Coronary artery (tissue), 2 donors: ENCODE measurements around the gene PITPNM3.

Source experiments
- DNase-seq: peaks from one replicate; pipeline ENCODE4 v3.0.0-alpha.2; 2017; ENCODE audit warnings: low spot score
- H3K27ac ChIP-seq, 2 donors: fragments of 200-600 bp; sonication (generic); one replicate each; pipeline ENCODE4 v1.5.1; 2016 to 2019
- H3K4me3 ChIP-seq: fragments of 200-600 bp; sonication (generic); 2 replicates; pipeline ENCODE4 v1.5.1; 2016; ENCODE audit warnings: mild to moderate bottlenecking, moderate library complexity
- TF ChIP-seq, protein P1 (sequence below): fragments of 200-600 bp; sonication (generic); IDR thresholded peaks from one replicate; pipeline ENCODE4 v1.5.1; 2019; ENCODE audit warnings: antibody characterized with exemption

The PITPNM3 gene

GRCh38 chr17:6508519-6509030, 47.8 kb downstream of the PITPNM3 start:
- Histone ChIP-seq H3K27ac (peak overlapping the region in 1 of 2 donors; percentile 7), H3K4me3 (no peak overlapping the region)
- DNase-seq, result peak; percentile 66
- TF ChIP-seq, protein P1, sequence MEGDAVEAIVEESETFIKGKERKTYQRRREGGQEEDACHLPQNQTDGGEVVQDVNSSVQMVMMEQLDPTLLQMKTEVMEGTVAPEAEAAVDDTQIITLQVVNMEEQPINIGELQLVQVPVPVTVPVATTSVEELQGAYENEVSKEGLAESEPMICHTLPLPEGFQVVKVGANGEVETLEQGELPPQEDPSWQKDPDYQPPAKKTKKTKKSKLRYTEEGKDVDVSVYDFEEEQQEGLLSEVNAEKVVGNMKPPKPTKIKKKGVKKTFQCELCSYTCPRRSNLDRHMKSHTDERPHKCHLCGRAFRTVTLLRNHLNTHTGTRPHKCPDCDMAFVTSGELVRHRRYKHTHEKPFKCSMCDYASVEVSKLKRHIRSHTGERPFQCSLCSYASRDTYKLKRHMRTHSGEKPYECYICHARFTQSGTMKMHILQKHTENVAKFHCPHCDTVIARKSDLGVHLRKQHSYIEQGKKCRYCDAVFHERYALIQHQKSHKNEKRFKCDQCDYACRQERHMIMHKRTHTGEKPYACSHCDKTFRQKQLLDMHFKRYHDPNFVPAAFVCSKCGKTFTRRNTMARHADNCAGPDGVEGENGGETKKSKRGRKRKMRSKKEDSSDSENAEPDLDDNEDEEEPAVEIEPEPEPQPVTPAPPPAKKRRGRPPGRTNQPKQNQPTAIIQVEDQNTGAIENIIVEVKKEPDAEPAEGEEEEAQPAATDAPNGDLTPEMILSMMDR, result no peak

GRCh38 chr17:6508016-6508415, 48.3 kb downstream of the PITPNM3 start:
- TF ChIP-seq, protein P1, result no peak
- Histone ChIP-seq H3K27ac (no peak overlapping the region), H3K4me3 (no peak overlapping the region)
- peak; percentile 62 for DNase-seq

GRCh38 chr17:6507535-6507934, 48.8 kb downstream of the PITPNM3 start:
- TF ChIP-seq, protein P1, result no peak
- peak; percentile 19 for DNase-seq
- Histone ChIP-seq H3K27ac (no peak overlapping the region), H3K4me3 (no peak overlapping the region)

- H3K4me3 ChIP-seq, result no peak overlapping the region
- TF ChIP-seq, protein P1, result no peak
- peak; percentile 65 for DNase-seq
- H3K27ac ChIP-seq, result no peak overlapping the region
Observed at GRCh38 chr17:6506679-6507231, 49.6 kb downstream of the PITPNM3 start.

GRCh38 chr17:6505425-6506142, 50.8 kb downstream of the PITPNM3 start:
- peak; percentile 56 for DNase-seq
- TF ChIP-seq, protein P1, result no peak
- no peak overlapping the region for H3K4me3 ChIP-seq
- no peak overlapping the region for H3K27ac ChIP-seq

DNA sequence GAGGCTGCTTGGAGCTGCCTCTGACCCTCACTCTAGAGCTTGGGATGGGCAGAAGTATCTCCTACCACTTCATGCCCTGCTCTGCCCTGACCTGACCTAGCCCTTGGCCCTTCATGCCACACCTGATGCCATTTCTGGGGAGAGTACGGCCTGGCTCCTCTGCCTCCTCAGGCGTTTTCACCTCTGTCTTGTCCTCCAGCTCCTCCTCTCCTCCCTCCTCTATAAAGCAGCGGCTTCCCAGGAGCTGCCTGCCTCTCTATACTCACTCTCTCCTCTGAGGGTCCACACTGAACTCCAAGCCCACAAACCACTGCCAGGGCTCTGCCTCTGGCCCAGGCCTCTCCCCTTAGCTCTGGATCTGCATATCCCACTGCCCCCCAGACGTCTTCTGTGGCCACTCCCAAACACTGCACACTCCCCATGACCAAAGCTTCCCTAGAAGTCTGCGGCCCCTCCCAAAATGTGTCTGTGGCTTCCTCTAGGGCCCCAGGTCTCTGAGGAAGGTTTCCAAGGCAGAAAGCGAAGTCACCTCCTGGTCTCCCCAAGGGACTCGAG, 52.6 kb downstream of the PITPNM3 start:
- DNase-seq, result peak; percentile 35
- no peak overlapping the region for H3K27ac ChIP-seq
- no peak overlapping the region for H3K4me3 ChIP-seq
- TF ChIP-seq, protein P1, result no peak
